ENCODE measurements around the gene MOV10L1.

The MOV10L1 gene

GRCh38 chr22:50104141-50104544 is 14.3 kb downstream of the MOV10L1 start:
- Histone ChIP-seq H3K27me3 (ENCODE audit: control insufficient read depth in 2 of 2, insufficient read depth in 2 of 2, low read length in 2 of 2) (peaks cover 0 to 3% of the 10 kb centered on the region in 2 donors), H3K27ac (ENCODE audit: low read depth in 2 of 2, low read length in 2 of 2) (no peak overlapping the region), H3K36me3 (ENCODE audit: control insufficient read depth in 2 of 2, insufficient read depth in 2 of 2, low read length in 2 of 2) (no peaks in the 10 kb centered on the region), H3K9me3 (ENCODE audit: control insufficient read depth in 2 of 2, low read length in 2 of 2) (no peaks in the 10 kb centered on the region), H3K4me1 (ENCODE audit: control insufficient read depth in 2 of 2, insufficient read depth in 2 of 2, low read length in 2 of 2) (no peaks in the 10 kb centered on the region), H3K4me3 (ENCODE audit: low read length in 2 of 2) (no peak overlapping the region), H3K9ac (ENCODE audit: low read depth in 1 of 2, low read length in 2 of 2) (no peak overlapping the region)

- H3K4me1 ChIP-seq (ENCODE audit: control insufficient read depth in 2 of 2, insufficient read depth in 2 of 2, low read length in 2 of 2), result no peaks in the 10 kb centered on the region
- no peaks in the 10 kb centered on the region for H3K36me3 ChIP-seq (ENCODE audit: control insufficient read depth in 2 of 2, insufficient read depth in 2 of 2, low read length in 2 of 2)
- H3K9me3 ChIP-seq (ENCODE audit: control insufficient read depth in 2 of 2, low read length in 2 of 2), result no peaks in the 10 kb centered on the region
- no peak overlapping the region for H3K27ac ChIP-seq (ENCODE audit: low read depth in 2 of 2, low read length in 2 of 2)
- H3K9ac ChIP-seq (ENCODE audit: low read depth in 1 of 2, low read length in 2 of 2), result no peak overlapping the region
- no peak overlapping the region for H3K4me3 ChIP-seq (ENCODE audit: low read length in 2 of 2)
- H3K27me3 ChIP-seq (ENCODE audit: control insufficient read depth in 2 of 2, insufficient read depth in 2 of 2, low read length in 2 of 2), result peaks cover 0 to 3% of the 10 kb centered on the region in 2 donors
Measured at GRCh38 chr22:50105208-50106100, 15.6 kb downstream of the MOV10L1 start.

- H3K9ac ChIP-seq (ENCODE audit: low read depth in 1 of 2, low read length in 2 of 2), result no peak overlapping the region
- H3K27me3 ChIP-seq (ENCODE audit: control insufficient read depth in 2 of 2, insufficient read depth in 2 of 2, low read length in 2 of 2), result peaks cover 0 to 3% of the 10 kb centered on the region in 2 donors
- H3K27ac ChIP-seq (ENCODE audit: low read depth in 2 of 2, low read length in 2 of 2), result no peak overlapping the region
- no peak overlapping the region for H3K4me3 ChIP-seq (ENCODE audit: low read length in 2 of 2)
- H3K9me3 ChIP-seq (ENCODE audit: control insufficient read depth in 2 of 2, low read length in 2 of 2), result no peaks in the 10 kb centered on the region
- no peaks in the 10 kb centered on the region for H3K4me1 ChIP-seq (ENCODE audit: control insufficient read depth in 2 of 2, insufficient read depth in 2 of 2, low read length in 2 of 2)
- no peaks in the 10 kb centered on the region for H3K36me3 ChIP-seq (ENCODE audit: control insufficient read depth in 2 of 2, insufficient read depth in 2 of 2, low read length in 2 of 2)
Measured at GRCh38 chr22:50107529-50107928, 17.7 kb downstream of the MOV10L1 start.

GRCh38 chr22:50111056-50111455 is 21.2 kb downstream of the MOV10L1 start:
- H3K9ac ChIP-seq (ENCODE audit: low read depth in 1 of 2, low read length in 2 of 2), result no peak overlapping the region
- H3K27ac ChIP-seq (ENCODE audit: low read depth in 2 of 2, low read length in 2 of 2), result no peak overlapping the region
- H3K27me3 ChIP-seq (ENCODE audit: control insufficient read depth in 2 of 2, insufficient read depth in 2 of 2, low read length in 2 of 2), result peaks cover 0 to 8% of the 10 kb centered on the region in 2 donors
- H3K4me1 ChIP-seq (ENCODE audit: control insufficient read depth in 2 of 2, insufficient read depth in 2 of 2, low read length in 2 of 2), result no peaks in the 10 kb centered on the region
- H3K36me3 ChIP-seq (ENCODE audit: control insufficient read depth in 2 of 2, insufficient read depth in 2 of 2, low read length in 2 of 2), result no peaks in the 10 kb centered on the region
- H3K9me3 ChIP-seq (ENCODE audit: control insufficient read depth in 2 of 2, low read length in 2 of 2), result no peaks in the 10 kb centered on the region
- H3K4me3 ChIP-seq (ENCODE audit: low read length in 2 of 2), result no peak overlapping the region

GRCh38 chr22:50112151-50113118 is 22.6 kb downstream of the MOV10L1 start:
- no peak overlapping the region for H3K9ac ChIP-seq (ENCODE audit: low read depth in 1 of 2, low read length in 2 of 2)
- H3K27ac ChIP-seq (ENCODE audit: low read depth in 2 of 2, low read length in 2 of 2), result no peak overlapping the region
- no peak overlapping the region for H3K4me3 ChIP-seq (ENCODE audit: low read length in 2 of 2)
- peaks cover 3 to 8% of the 10 kb centered on the region in 2 donors for H3K27me3 ChIP-seq (ENCODE audit: control insufficient read depth in 2 of 2, insufficient read depth in 2 of 2, low read length in 2 of 2)
- H3K9me3 ChIP-seq (ENCODE audit: control insufficient read depth in 2 of 2, low read length in 2 of 2), result no peaks in the 10 kb centered on the region
- H3K4me1 ChIP-seq (ENCODE audit: control insufficient read depth in 2 of 2, insufficient read depth in 2 of 2, low read length in 2 of 2), result no peaks in the 10 kb centered on the region
- no peaks in the 10 kb centered on the region for H3K36me3 ChIP-seq (ENCODE audit: control insufficient read depth in 2 of 2, insufficient read depth in 2 of 2, low read length in 2 of 2)

- Histone ChIP-seq H3K27ac (ENCODE audit: low read depth in 2 of 2, low read length in 2 of 2) (no peak overlapping the region), H3K4me1 (ENCODE audit: control insufficient read depth in 2 of 2, insufficient read depth in 2 of 2, low read length in 2 of 2) (no peaks in the 10 kb centered on the region), H3K27me3 (ENCODE audit: control insufficient read depth in 2 of 2, insufficient read depth in 2 of 2, low read length in 2 of 2) (peaks cover 8 to 9% of the 10 kb centered on the region in 2 donors), H3K9me3 (ENCODE audit: control insufficient read depth in 2 of 2, low read length in 2 of 2) (no peaks in the 10 kb centered on the region), H3K9ac (ENCODE audit: low read depth in 1 of 2, low read length in 2 of 2) (no peak overlapping the region), H3K4me3 (ENCODE audit: low read length in 2 of 2) (no peak overlapping the region), H3K36me3 (ENCODE audit: control insufficient read depth in 2 of 2, insufficient read depth in 2 of 2, low read length in 2 of 2) (no peaks in the 10 kb centered on the region)
Measured at GRCh38 chr22:50114221-50115021, 24.6 kb downstream of the MOV10L1 start.

GRCh38 chr22:50115693-50116092 is 25.9 kb downstream of the MOV10L1 start:
- H3K27ac ChIP-seq (ENCODE audit: low read depth in 2 of 2, low read length in 2 of 2), result no peak overlapping the region
- H3K27me3 ChIP-seq (ENCODE audit: control insufficient read depth in 2 of 2, insufficient read depth in 2 of 2, low read length in 2 of 2), result peaks cover 8 to 13% of the 10 kb centered on the region in 2 donors
- H3K36me3 ChIP-seq (ENCODE audit: control insufficient read depth in 2 of 2, insufficient read depth in 2 of 2, low read length in 2 of 2), result no peaks in the 10 kb centered on the region
- no peak overlapping the region for H3K4me3 ChIP-seq (ENCODE audit: low read length in 2 of 2)
- H3K4me1 ChIP-seq (ENCODE audit: control insufficient read depth in 2 of 2, insufficient read depth in 2 of 2, low read length in 2 of 2), result no peaks in the 10 kb centered on the region
- no peaks in the 10 kb centered on the region for H3K9me3 ChIP-seq (ENCODE audit: control insufficient read depth in 2 of 2, low read length in 2 of 2)
- no peak overlapping the region for H3K9ac ChIP-seq (ENCODE audit: low read depth in 1 of 2, low read length in 2 of 2)

- Histone ChIP-seq H3K36me3 (ENCODE audit: control insufficient read depth in 2 of 2, insufficient read depth in 2 of 2, low read length in 2 of 2) (no peaks in the 10 kb centered on the region), H3K9me3 (ENCODE audit: control insufficient read depth in 2 of 2, low read length in 2 of 2) (no peaks in the 10 kb centered on the region), H3K9ac (ENCODE audit: low read depth in 1 of 2, low read length in 2 of 2) (no peak overlapping the region), H3K4me3 (ENCODE audit: low read length in 2 of 2) (no peak overlapping the region), H3K27me3 (ENCODE audit: control insufficient read depth in 2 of 2, insufficient read depth in 2 of 2, low read length in 2 of 2) (peaks cover 8 to 13% of the 10 kb centered on the region in 2 donors), H3K4me1 (ENCODE audit: control insufficient read depth in 2 of 2, insufficient read depth in 2 of 2, low read length in 2 of 2) (no peaks in the 10 kb centered on the region), H3K27ac (ENCODE audit: low read depth in 2 of 2, low read length in 2 of 2) (no peak overlapping the region)
Measured at GRCh38 chr22:50117168-50117762, 27.5 kb downstream of the MOV10L1 start.

- Histone ChIP-seq H3K27ac (ENCODE audit: low read depth in 2 of 2, low read length in 2 of 2) (no peak overlapping the region), H3K9me3 (ENCODE audit: control insufficient read depth in 2 of 2, low read length in 2 of 2) (no peaks in the 10 kb centered on the region), H3K9ac (ENCODE audit: low read depth in 1 of 2, low read length in 2 of 2) (no peak overlapping the region), H3K36me3 (ENCODE audit: control insufficient read depth in 2 of 2, insufficient read depth in 2 of 2, low read length in 2 of 2) (no peaks in the 10 kb centered on the region), H3K27me3 (ENCODE audit: control insufficient read depth in 2 of 2, insufficient read depth in 2 of 2, low read length in 2 of 2) (peaks cover 8 to 13% of the 10 kb centered on the region in 2 donors), H3K4me1 (ENCODE audit: control insufficient read depth in 2 of 2, insufficient read depth in 2 of 2, low read length in 2 of 2) (no peaks in the 10 kb centered on the region), H3K4me3 (ENCODE audit: low read length in 2 of 2) (no peak overlapping the region)
Measured at GRCh38 chr22:50118129-50118528, 28.3 kb downstream of the MOV10L1 start.

All from mucosa of rectum (tissue), 2 donors.